Measurements from ENCODE around the gene NRCAM. TPM values are rescaled to one million over a fixed set of nuclear protein-coding genes. Genes with fewer than 3 reads are reported as not detected.

NRCAM gene
- total RNA-seq, 2 experiments from 2014 or later, result 3.4 to 7.0 TPM

DNA sequence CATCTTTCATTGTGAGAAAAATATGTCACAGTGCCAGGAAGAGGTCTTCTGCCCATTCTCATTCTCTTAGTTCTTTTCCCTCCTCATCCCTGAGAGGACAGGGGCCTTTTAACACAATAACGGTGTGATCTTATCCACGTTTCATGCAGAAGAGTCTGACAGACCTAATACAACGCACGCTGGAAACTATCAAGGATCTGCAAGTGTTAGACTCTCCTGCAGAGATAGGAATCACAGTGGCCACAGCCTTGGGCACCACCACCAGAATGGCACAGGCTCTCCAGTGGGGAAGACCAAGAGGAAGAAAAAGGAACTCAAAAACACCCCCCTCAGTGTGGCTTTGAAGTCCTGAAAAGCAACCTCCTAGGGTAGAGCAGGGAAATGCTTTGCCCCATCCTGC, 253.5 kb downstream of the NRCAM start:
- Mint-ChIP-seq H3K27ac (no peak overlapping the region), H3K4me3 (no peak overlapping the region), H3K36me3 (ENCODE audit: low read depth) (no peaks in the 10 kb centered on the region), H3K4me1 (ENCODE audit: low read depth) (no peaks in the 10 kb centered on the region), H3K27me3 (no peaks in the 10 kb centered on the region), H3K9me3 (no peaks in the 10 kb centered on the region)
- no peaks in the 10 kb centered on the region for H3K27me3 ChIP-seq (ENCODE audit: control insufficient read depth in 1 of 2, insufficient read depth in 2 of 2, low read length in 2 of 2)
- H3K36me3 ChIP-seq (ENCODE audit: insufficient read depth, low read length), result no peaks in the 10 kb centered on the region
- ChIA-PET POLR2A (no interaction called here), CTCF (no interaction called here)
- TF ChIP-seq, protein P1, sequence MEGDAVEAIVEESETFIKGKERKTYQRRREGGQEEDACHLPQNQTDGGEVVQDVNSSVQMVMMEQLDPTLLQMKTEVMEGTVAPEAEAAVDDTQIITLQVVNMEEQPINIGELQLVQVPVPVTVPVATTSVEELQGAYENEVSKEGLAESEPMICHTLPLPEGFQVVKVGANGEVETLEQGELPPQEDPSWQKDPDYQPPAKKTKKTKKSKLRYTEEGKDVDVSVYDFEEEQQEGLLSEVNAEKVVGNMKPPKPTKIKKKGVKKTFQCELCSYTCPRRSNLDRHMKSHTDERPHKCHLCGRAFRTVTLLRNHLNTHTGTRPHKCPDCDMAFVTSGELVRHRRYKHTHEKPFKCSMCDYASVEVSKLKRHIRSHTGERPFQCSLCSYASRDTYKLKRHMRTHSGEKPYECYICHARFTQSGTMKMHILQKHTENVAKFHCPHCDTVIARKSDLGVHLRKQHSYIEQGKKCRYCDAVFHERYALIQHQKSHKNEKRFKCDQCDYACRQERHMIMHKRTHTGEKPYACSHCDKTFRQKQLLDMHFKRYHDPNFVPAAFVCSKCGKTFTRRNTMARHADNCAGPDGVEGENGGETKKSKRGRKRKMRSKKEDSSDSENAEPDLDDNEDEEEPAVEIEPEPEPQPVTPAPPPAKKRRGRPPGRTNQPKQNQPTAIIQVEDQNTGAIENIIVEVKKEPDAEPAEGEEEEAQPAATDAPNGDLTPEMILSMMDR (IDR thresholded peaks at IDR 0.05), result no peak
- H3K9me3 ChIP-seq (ENCODE audit: control insufficient read depth in 1 of 2, insufficient read depth in 1 of 2, low read length in 2 of 2), result no peaks in the 10 kb centered on the region
- DNase-seq, result no peak
- intact Hi-C loops (cut with DNase I, micrococcal nuclease), result no loop called here
- ATAC-seq (ENCODE audit: poor library complexity), result no peak
- no peak overlapping the region for H3K27ac ChIP-seq (ENCODE audit: low read depth in 1 of 2, low read length in 2 of 2)
- no peak overlapping the region for H3K4me3 ChIP-seq (ENCODE audit: low read length)
- no peaks in the 10 kb centered on the region for H3K4me1 ChIP-seq (ENCODE audit: insufficient read depth, low read length)

DNA sequence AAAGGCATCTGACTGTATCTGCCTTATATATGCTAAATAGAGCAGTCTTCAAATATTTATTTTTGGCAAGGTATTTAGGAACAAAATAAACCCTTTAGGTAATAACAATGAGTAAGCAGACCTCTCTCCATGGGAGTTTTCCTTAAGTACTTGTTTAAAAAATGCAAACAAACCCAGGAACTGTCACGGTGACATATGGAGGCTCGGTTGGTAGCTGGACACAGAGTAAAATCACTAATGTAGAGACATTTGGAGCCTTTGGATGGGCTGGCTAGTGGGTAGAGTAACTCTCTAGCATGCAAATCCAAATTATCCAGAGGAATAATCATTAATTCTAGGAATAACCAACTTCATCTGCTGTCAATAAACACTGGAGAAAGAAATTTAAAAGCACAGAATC, 254.5 kb downstream of the NRCAM start:
- Mint-ChIP-seq H3K27ac (no peak overlapping the region), H3K4me3 (no peak overlapping the region), H3K9me3 (no peaks in the 10 kb centered on the region), H3K4me1 (ENCODE audit: low read depth) (no peaks in the 10 kb centered on the region), H3K36me3 (ENCODE audit: low read depth) (no peaks in the 10 kb centered on the region), H3K27me3 (no peaks in the 10 kb centered on the region)
- CTCF ChIA-PET, result no interaction called here
- H3K4me3 ChIP-seq (ENCODE audit: low read length), result no peak overlapping the region
- H3K4me1 ChIP-seq (ENCODE audit: insufficient read depth, low read length), result no peaks in the 10 kb centered on the region
- ATAC-seq (ENCODE audit: poor library complexity) (no peak), DNase-seq (no peak)
- POLR2A ChIA-PET, result no interaction called here
- no peaks in the 10 kb centered on the region for H3K9me3 ChIP-seq (ENCODE audit: control insufficient read depth in 1 of 2, insufficient read depth in 1 of 2, low read length in 2 of 2)
- H3K27me3 ChIP-seq (ENCODE audit: control insufficient read depth in 1 of 2, insufficient read depth in 2 of 2, low read length in 2 of 2), result no peaks in the 10 kb centered on the region
- intact Hi-C loops (cut with DNase I, micrococcal nuclease), result no loop called here
- H3K36me3 ChIP-seq (ENCODE audit: insufficient read depth, low read length), result no peaks in the 10 kb centered on the region
- no peak overlapping the region for H3K27ac ChIP-seq (ENCODE audit: low read depth in 1 of 2, low read length in 2 of 2)
- TF ChIP-seq, protein P1 (IDR thresholded peaks at IDR 0.05), result no peak

DNA sequence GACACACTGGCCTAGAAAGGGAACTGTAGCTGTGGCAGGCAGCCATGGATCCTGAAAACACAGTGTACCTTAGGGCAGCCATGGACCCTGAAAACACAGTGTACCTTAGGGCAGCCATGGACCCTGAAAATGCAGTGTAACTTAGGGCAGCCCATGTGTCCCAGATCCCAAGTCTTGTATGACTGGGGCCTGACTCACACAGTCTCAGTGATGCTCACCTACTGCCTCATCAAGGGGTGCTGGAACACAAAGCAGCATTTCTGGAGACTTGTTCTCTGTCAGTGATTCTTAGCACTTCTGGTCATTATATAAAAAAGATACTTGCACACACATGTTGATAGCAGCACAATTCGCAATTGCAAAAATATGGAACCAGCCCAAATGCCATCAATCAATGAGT, 255.9 kb downstream of the NRCAM start:
- no peaks in the 10 kb centered on the region for H3K27me3 ChIP-seq (ENCODE audit: control insufficient read depth in 1 of 2, insufficient read depth in 2 of 2, low read length in 2 of 2)
- no peak overlapping the region for H3K4me3 Mint-ChIP-seq
- H3K36me3 Mint-ChIP-seq (ENCODE audit: low read depth), result no peaks in the 10 kb centered on the region
- no peaks in the 10 kb centered on the region for H3K27me3 Mint-ChIP-seq
- H3K36me3 ChIP-seq (ENCODE audit: insufficient read depth, low read length), result no peaks in the 10 kb centered on the region
- no peaks in the 10 kb centered on the region for H3K9me3 Mint-ChIP-seq
- ATAC-seq (ENCODE audit: poor library complexity) (no peak), DNase-seq (no peak)
- H3K9me3 ChIP-seq (ENCODE audit: control insufficient read depth in 1 of 2, insufficient read depth in 1 of 2, low read length in 2 of 2), result no peaks in the 10 kb centered on the region
- no peaks in the 10 kb centered on the region for H3K4me1 Mint-ChIP-seq (ENCODE audit: low read depth)
- H3K4me1 ChIP-seq (ENCODE audit: insufficient read depth, low read length), result no peaks in the 10 kb centered on the region
- H3K27ac Mint-ChIP-seq, result no peak overlapping the region
- ChIA-PET POLR2A (no interaction called here), CTCF (no interaction called here)
- TF ChIP-seq, protein P1 (IDR thresholded peaks at IDR 0.05), result no peak
- no peak overlapping the region for H3K27ac ChIP-seq (ENCODE audit: low read depth in 1 of 2, low read length in 2 of 2)
- intact Hi-C loops (cut with DNase I, micrococcal nuclease), result no loop called here
- H3K4me3 ChIP-seq (ENCODE audit: low read length), result no peak overlapping the region
